Central memory CD4-positive, alpha-beta T cell (primary cell): ENCODE data around the gene ZW10.
"Not testable (repeated sequence)": the region's sequence is repeated elsewhere in the genome, so short reads cannot be mapped to it uniquely, and the experiment has no call there.

Source experiments
- DNase-seq: peaks from one replicate; pipeline ENCODE4 v3.0.0; 2022
- total RNA-seq, 3 experiments: gene quantifications; one replicate each; lab custom pipeline; 2026; lab: John Stamatoyannopoulos, UW

ZW10 gene
- 16.2 to 52.4 (median 26.2) reads per million in 3 experiments for total RNA-seq

- DNase-seq, result peak; percentile 91
These were observed at the start of gene ZW10 for GRCh38 chr11:113773416-113774173. ZW10 (minus strand) TSS chr11:113773692; CDS start chr11:113773666, 26 bp downstream.

- no peak for DNase-seq
These were observed 44.9 kb upstream of the ZW10 start for GRCh38 chr11:113818426-113818825.

- DNase-seq, result no peak
These were observed 44.1 kb upstream of the ZW10 start for GRCh38 chr11:113817626-113818025.

GRCh38 chr11:113817162-113817561 lies 43.7 kb upstream of the ZW10 start:
- DNase-seq, result no peak

- DNase-seq, result no peak
These were observed 40.7 kb upstream of the ZW10 start for GRCh38 chr11:113814181-113814580.

GRCh38 chr11:113808931-113809330 lies 35.4 kb upstream of the ZW10 start:
- no peak for DNase-seq

GRCh38 chr11:113806406-113806805 lies 32.9 kb upstream of the ZW10 start:
- no peak for DNase-seq

GRCh38 chr11:113805640-113806039 lies 32.1 kb upstream of the ZW10 start:
- DNase-seq, result no peak

- DNase-seq, result no peak
These were observed 29.1 kb upstream of the ZW10 start for GRCh38 chr11:113802621-113803020.

- no peak for DNase-seq
These were observed 23.3 kb upstream of the ZW10 start for GRCh38 chr11:113796663-113797259.

- no peak for DNase-seq
These were observed 16.3 kb upstream of the ZW10 start for GRCh38 chr11:113789675-113790320.

- not testable (repeated sequence) for DNase-seq
These were observed 15.5 kb upstream of the ZW10 start for GRCh38 chr11:113789016-113789415.

GRCh38 chr11:113782134-113782533 lies 8.6 kb upstream of the ZW10 start:
- no peak for DNase-seq

GRCh38 chr11:113781682-113782081 lies 8.2 kb upstream of the ZW10 start:
- DNase-seq, result no peak

GRCh38 chr11:113779496-113779895 lies 6.0 kb upstream of the ZW10 start, which contains the start of gene CLDN25:
CLDN25 (plus strand) TSS chr11:113779796; CDS start chr11:113779796, 0 bp downstream.
- no peak for DNase-seq

GRCh38 chr11:113778111-113778910 lies 4.8 kb upstream of the ZW10 start:
- DNase-seq, result no peak

GRCh38 chr11:113774174-113774503 lies 647 bp upstream of the ZW10 start:
- DNase-seq, result no peak

- no peak for DNase-seq
These were observed 438 bp downstream of the ZW10 start for GRCh38 chr11:113773092-113773415.

GRCh38 chr11:113771964-113772363 lies 1.5 kb downstream of the ZW10 start:
- DNase-seq, result no peak

- no peak for DNase-seq
These were observed 8.8 kb downstream of the ZW10 start for GRCh38 chr11:113764527-113765219.

GRCh38 chr11:113763040-113763439 lies 10.5 kb downstream of the ZW10 start:
- DNase-seq, result not testable (repeated sequence)

- no peak for DNase-seq
These were observed 13.3 kb downstream of the ZW10 start for GRCh38 chr11:113760241-113760640.

GRCh38 chr11:113752932-113753331 lies 20.6 kb downstream of the ZW10 start:
- no peak for DNase-seq
